ENCODE results near the gene OPRL1.
"Not testable (repeated sequence)": the region's sequence is repeated elsewhere in the genome, so short reads cannot be mapped to it uniquely, and the experiment has no call there.

Gene OPRL1

GRCh38 chr20:64105846-64106434 lies 26.1 kb downstream of the OPRL1 start:
- DNase-seq = no peak

DNA sequence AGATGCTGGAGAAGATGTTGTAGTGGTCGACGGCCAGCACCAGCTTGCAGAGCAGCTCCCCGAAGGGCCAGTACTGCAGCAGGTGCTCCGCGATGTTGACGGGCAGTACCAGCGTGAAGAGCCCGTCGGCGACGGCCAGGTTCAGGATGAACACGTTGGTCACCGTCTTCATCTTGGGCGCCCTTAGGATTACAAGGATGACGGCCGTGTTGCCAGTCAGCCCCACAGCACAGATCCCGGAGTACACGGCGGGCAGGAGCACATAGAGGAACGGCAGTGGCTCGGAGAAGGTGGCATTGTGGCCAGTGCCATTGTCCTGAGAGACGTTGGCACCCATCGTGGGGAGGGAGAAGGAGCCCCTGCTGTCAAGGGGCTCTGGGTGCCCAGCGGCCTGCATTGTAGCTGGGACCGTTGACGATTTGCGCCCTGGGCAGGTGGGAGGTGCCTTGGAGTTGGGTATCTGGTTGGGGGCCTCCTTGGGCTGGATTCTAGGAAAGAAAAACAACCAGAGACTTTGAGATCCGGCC lies 26.6 kb downstream of the OPRL1 start:
- no peak for DNase-seq

DNA sequence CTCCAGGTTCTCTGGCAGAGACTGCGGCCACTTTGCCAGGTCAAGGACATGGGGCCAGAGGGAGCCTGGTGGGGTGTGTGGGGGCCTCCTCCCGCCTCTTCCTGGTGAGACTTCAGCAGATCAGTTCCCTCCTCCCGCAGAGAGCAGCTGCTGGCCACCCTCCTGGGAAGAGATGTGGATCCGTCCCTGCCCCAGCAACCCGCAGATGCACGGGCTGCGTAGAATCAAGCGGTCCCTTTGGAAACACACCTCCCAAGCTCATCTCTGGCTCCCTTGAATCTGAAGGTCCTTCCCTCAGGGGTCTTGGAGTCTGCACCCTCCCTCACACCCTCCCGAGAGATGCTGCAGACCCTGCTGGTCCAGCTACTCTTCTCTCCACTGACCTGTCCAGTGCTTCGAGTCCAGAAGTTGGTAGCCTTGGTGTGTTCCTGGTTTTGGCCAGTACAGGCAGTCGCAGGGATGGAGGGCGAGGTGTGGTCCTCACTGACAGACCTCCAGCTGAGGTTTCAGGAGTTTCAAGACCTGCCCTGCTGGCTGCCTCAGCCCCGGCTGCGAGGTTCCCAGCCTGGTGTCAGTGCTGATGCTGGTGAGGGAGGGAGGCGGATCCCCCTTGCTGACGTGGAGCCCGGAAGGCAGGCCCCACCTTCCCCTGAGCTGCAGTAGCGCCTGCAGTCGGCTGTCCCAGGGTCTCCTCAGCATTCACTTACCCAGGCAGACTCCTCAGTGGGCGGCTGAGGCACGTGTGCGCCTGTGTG lies 27.3 kb downstream of the OPRL1 start, which contains the start of gene NPBWR2:
TSS of gene NPBWR2 (minus strand) at position 585 of the 755 bp plus-strand sequence. CDS start 734 bp downstream, outside the sequence.
- DNase-seq = peak; percentile 33

GRCh38 chr20:64107736-64108457 lies 28.0 kb downstream of the OPRL1 start:
- no peak for DNase-seq

DNA sequence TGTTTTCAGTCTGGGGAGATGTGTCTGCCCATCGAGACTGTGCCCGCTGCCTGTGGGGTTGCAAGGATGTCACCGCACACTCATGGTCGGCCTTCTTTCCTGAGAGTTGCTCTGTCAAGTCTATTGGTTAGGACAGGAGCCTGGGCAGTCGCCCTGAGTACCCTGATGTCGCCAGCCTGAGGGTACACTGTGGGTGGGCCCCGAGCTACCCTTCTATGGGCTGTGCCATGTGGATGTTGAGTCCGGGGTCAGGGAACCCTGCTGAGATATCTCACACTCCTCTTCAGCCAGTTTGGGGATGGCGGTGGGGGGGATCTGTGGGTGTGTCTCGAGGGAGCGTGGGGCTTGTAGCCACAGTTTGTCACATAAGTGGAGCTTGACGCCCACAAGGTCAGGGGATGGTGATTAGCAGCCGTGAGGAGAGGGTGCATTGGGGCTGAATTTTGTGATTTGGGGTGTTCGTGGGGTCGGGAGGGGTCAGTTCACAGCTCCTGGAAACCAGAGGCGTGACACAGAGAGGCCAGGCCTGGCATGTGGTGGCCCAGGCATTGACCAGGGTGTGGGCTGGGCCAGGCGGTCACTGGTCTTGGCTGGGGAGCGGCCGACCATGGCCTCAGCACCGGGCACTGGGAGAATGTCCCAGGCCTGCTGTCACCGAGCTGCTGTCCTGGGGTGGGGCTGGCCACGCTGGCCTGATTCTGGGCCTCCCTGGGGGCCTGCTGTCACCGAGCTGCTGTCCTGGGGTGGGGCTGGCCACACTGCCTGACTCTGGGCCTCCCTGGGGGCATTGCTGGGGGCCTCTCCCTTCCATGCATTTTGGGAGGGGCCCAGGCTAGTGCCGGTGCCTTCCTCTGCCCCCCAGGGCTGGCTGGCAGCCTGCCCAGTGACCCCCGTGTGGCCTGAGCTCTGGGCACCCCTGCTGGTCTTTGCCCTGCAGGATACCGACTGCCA lies 29.1 kb downstream of the OPRL1 start:
- DNase-seq = no peak

DNA sequence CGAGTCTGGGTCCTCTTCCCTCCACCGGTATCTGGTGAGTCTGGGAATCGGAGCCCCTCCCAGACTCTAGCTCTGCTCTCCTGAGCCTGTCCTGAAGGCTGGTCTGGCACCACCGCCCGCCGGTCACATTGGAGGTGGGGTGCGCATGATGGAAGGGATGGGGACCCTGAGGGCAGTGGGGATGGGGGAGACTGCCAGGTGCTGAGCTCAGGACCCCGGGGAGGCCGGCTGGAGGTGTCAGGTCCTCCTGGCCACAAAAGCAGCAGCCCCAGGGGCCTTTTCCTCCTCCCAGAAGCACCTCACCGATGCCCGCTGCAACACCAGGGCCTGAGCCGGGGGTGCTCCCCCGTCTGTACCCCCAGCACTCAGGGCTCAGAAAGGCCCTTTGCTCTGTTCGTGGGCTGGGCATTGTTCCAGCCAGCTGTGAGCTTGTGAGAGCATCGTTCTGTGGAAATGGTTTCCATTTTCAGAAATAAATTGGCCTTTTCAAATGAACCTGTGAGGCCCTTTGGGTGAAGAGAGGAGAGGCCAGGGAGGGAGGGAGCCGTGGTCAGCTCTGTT lies 30.0 kb downstream of the OPRL1 start:
- no peak for DNase-seq

GRCh38 chr20:64110411-64111068 lies 30.7 kb downstream of the OPRL1 start:
- DNase-seq = no peak

DNA sequence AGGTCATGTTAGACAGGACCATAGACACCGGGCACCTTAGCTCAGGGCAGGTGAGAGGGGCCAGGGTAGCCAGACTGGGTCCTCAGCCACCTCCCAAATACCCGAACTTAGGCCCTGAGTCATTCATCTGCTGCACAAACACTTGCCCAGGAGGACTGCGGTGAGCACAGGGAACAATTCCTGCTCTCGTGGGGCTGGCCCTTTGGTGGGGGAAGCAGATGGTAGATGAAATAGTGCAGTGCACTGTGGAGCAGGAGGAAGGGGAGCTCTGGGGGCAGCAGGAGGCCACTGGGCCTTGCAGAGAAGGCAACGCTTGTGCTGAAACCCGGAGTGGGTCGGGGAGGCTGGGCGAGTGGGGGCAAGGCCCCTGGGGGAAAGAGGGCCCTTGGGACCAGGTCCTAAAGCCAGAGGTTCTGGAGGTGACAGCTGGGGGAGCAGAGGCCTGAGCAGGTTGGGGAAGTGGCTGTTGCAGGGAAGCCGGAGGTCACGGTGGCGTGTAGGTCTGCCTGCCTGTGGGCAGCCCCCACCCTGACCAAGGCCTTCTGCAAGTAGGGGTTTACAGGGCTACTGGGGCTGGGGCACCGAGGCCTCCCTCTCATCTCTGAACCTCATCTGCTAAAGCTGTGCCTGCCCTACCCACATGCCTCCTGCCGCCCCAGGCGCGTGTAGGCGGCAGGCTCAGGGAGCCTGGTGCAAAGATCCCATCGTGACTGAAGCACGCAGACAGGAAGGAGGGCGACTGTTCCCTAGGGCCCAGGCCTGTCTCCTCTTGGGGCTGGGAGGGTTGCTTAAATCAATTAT lies 32.2 kb downstream of the OPRL1 start:
- no peak for DNase-seq

DNA sequence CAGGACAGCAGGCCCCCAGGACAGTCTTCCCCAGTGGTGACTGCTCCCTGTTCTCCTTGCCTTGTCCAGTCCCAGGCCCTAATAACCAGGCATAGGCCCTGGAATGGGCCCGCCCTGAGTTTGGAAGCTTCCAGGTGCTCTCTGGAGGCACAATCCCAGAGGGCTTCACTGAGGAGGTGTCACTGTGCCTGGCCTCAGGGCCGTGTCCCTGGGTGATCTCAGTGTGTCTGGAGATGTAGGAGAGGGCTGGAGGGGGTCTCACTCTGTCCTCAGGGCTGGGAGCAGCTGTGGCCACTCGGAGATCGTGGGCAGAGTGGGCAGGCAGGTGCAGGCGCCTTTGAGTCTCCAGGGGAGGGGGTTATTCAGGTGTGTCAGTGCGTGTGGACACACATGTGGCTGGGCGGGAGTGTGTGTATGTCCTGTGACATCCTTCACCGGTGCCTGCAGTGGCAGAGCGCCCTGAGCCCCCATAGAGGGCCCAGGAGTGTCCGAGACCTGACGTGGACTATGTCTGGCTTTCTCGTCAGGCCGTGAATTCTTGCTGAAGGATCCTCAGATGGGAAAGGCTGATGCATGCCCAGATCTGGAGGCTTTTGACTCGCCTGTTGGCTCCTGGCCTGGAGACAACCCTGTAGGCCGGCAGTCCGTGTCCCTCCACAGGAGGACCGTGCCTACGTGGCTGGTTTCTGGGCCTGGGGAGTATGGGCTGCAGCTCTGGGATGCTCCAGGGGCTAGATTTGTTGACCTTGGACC lies 33.0 kb downstream of the OPRL1 start:
- DNase-seq = no peak

GRCh38 chr20:64113444-64113775 lies 33.5 kb downstream of the OPRL1 start:
- no peak for DNase-seq

- DNase-seq = no peak
Measured at GRCh38 chr20:64113796-64114355, 34.0 kb downstream of the OPRL1 start.

DNA sequence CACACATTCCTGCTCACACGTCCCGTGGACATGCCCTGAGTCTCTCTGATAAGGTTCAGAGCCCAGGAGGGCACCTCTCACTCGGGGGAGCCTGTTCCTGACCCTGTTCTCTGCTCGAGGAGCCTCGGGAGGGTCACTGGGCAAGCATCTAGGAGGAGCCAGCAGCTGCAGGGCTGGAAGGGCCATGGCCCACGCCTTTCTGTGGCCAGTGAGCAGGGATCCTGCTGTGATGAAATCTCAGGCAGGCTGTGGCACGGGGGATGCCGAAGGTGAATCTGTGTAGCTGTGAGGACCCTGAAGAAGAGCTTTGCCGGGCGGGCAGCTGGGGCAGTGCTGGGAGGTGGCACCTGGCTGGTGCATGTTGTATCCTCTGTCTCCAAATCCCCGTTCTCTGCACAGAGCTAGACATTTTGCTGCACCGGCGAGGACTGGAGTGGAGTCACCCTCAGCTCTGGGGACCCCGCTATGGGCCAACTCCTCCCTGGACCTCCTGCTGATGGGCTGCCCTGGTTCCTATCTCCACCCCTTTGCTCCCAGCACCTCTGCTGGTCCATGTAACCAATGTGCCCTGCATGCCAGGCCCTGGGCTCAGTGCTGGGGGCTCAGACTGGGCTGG lies 34.6 kb downstream of the OPRL1 start:
- no peak for DNase-seq

GRCh38 chr20:64115171-64115911 lies 35.5 kb downstream of the OPRL1 start:
- no peak for DNase-seq

DNA sequence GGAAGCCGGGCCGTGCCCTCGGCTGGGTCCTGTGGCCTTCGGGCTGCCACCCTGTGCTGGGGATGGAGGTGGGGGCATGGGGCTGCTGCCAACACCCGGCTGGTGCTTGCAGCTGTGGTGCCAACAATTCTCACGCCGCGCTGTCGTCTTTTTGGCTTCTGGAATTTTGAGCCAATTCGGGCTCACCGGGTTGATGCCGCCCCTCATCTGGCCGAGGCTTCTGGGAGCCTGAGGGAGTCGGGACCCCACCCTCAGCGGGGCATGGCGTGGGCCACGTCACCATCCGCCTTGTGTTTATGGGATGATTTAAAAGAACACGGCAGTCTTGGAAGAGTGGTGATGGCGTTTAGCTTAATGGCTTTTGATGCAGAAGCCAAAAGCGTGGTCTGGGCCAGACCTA lies 36.1 kb downstream of the OPRL1 start:
- DNase-seq = no peak

DNA sequence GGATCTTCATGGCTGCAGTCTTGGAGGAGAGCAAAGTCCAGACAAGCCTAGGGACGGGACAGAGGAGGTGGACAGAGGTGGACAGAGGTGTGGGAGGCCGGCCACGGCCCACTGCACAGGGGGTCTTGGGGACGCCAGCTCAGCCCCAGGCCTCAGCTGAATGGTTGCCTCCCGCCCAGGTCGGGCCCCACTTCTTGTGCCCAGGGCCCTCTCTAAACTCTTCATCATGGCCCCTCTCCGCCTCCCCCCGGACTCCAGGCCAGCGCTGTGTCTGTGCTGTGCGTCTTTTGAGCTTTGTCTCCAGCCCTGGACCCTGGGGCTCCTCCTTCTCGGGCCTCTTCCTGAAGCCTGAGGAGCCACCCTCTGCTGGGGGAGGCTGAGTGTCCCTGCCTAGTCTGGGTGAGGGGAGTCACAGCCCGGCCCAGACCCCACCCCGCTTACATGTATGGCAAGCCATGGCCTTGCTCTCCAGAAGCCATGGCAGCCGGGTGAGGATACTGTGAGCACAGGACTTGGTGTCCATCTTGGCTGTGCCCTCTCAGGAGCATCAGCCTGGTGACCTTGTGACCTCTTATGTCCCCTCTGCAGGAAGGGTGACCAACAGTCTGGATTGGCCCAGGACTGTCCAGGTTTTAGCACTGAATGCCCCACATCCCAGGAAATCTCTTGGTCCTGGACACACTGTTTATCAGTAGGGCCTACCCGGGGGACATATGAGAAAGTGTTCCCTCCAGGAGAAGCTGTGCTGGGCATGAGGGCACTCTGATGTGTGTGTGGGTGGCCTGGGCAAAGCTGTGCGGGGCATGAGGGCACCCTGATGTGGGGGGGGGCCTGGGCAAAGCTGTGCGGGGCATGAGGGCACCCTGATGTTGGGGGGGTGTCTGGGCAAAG lies 36.9 kb downstream of the OPRL1 start:
- no peak for DNase-seq

GRCh38 chr20:64117432-64117777 lies 37.5 kb downstream of the OPRL1 start:
- not testable (repeated sequence) for DNase-seq

DNA sequence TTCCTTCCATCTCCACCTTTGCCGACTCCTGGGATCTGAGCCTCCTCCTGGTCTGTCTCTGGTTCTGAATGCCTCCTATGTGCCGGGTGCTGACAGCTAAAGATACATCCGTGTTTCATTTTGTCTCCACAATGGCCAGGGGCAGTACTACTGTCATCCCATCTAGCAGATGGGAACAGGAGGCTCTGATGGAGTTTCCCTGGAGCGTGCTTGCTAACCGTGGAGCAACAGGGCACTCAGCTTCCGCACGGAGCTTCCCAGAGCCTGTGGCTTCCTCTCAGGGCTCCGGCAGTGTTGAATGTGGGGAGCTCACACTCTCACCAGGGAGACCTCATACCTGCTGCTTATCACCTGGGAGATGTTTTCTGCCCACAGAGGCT lies 39.4 kb downstream of the OPRL1 start:
- no peak for DNase-seq
